Testis (tissue), 3 donors: ENCODE data around the gene MC2R. TPM values are rescaled to one million over a fixed set of nuclear protein-coding genes. Genes with fewer than 3 reads are reported as not detected.

Experiments
- DNase-seq: peaks from one replicate; pipeline ENCODE4 v3.0.0-alpha.2; 2019
- H3K27ac ChIP-seq, 2 donors: fragments of 200-600 bp; sonication (generic); one replicate each; pipeline ENCODE4 v1.5.1; 2019
- H3K27me3 ChIP-seq: fragments of 200-600 bp; sonication (generic); one replicate; pipeline ENCODE4 v1.5.1; 2019
- H3K36me3 ChIP-seq: fragments of 200-600 bp; sonication (generic); one replicate; pipeline ENCODE4 v1.5.1; 2017; ENCODE audit warnings: low read depth; ENCODE audit errors: missing control alignments
- H3K4me1 ChIP-seq: fragments of 200-600 bp; sonication (generic); one replicate; pipeline ENCODE4 v1.5.1; 2019
- H3K4me3 ChIP-seq, 2 donors: fragments of 200-600 bp; sonication (generic); one replicate each; pipeline ENCODE4 v1.5.1; 2017 to 2019
- H3K9me3 ChIP-seq: fragments of 200-600 bp; sonication (generic); one replicate; pipeline ENCODE4 v1.5.1; 2017
- POLR2A ChIP-seq: fragments of 450-650 bp; IDR thresholded peaks from one replicate; pipeline ENCODE4 v1.6.1; 2017; ENCODE audit warnings: antibody characterized with exemption, mild to moderate bottlenecking, moderate library complexity
- WGBS, 2 donors: methylation state at CpG; one replicate each; pipeline ENCODE4 v1.1.5; 2018; 5-methylcytosine and 5-hydroxymethylcytosine counted together
- intact Hi-C: fragments of 100-400 bp; cut with DNase I; formaldehyde crosslinking; loops from one replicate; pipeline ENCODE4 v1.15.1; 2023; ENCODE audit warnings: low total_unique reads
- polyA plus RNA-seq: library from polyadenylated mRNA; stranded (reverse); fragments of 350-450 nt; fragmentation: Illumina TruSeq; extraction: RNeasy Lipid Tissue Mini Kit (QIAGEN cat#74804); gene quantifications from one replicate; pipeline ENCODE4 v1.2.3, GENCODE V29; 2014; ENCODE audit warnings: low read depth, low replicate concordance; ENCODE audit not compliant: insufficient read depth
- total RNA-seq, 2 donors: library from RNA; depleted of rRNA; stranded (reverse); fragments of >200 nt; gene quantifications; one replicate each; pipeline ENCODE4 v1.2.3, GENCODE V29; 2016
- TF ChIP-seq, protein P1 (sequence below), 3 experiments: fragments of 450-650 bp in 2 of 3; fragments of 200-600 bp in 1 of 3; sonication (generic) in 1 of 3; IDR thresholded peaks; one replicate each; pipeline ENCODE4 v1.5.1; 2016 to 2019; ENCODE audit warnings: antibody characterized with exemption in 3 of 3, mild to moderate bottlenecking in 2 of 3, moderate library complexity in 1 of 3

MC2R gene
- total and polyA plus RNA-seq, 3 donors from 2014 or later, result 0.24 TPM; not detected in 2

DNA sequence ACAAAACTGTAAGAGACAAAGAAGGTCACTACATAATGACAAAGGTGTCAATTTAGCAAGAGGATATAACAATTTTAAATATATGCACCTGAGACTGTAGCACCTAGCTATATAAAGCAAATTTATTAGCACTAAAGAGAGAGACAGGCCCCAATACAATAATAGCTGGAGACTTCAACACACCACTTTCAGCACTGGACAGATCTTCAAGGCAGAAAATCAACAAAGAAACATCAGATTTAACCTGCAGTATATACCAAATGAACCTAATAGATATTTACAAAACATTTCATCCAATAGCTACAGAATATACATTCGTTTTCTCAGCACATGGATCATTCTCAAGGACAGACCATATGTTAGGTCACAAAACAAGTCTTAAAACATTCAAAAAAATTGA is 14.7 kb downstream of the MC2R start:
- Histone ChIP-seq H3K9me3 (no peaks in the 10 kb centered on the region), H3K4me3 (no peak overlapping the region), H3K27me3 (no peaks in the 10 kb centered on the region), H3K27ac (no peak overlapping the region), H3K36me3 (no peaks in the 10 kb centered on the region), H3K4me1 (no peaks in the 10 kb centered on the region)
- TF ChIP-seq, protein P1, sequence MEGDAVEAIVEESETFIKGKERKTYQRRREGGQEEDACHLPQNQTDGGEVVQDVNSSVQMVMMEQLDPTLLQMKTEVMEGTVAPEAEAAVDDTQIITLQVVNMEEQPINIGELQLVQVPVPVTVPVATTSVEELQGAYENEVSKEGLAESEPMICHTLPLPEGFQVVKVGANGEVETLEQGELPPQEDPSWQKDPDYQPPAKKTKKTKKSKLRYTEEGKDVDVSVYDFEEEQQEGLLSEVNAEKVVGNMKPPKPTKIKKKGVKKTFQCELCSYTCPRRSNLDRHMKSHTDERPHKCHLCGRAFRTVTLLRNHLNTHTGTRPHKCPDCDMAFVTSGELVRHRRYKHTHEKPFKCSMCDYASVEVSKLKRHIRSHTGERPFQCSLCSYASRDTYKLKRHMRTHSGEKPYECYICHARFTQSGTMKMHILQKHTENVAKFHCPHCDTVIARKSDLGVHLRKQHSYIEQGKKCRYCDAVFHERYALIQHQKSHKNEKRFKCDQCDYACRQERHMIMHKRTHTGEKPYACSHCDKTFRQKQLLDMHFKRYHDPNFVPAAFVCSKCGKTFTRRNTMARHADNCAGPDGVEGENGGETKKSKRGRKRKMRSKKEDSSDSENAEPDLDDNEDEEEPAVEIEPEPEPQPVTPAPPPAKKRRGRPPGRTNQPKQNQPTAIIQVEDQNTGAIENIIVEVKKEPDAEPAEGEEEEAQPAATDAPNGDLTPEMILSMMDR (IDR thresholded peaks at IDR 0.05), result no peak
- TF ChIP-seq POLR2A, result no peak
- WGBS, 2 donors, result 67 to 69% methylated on average over 1 of the region's 1 CpG
- intact Hi-C loops, result no loop called here
- DNase-seq, result no peak

DNA sequence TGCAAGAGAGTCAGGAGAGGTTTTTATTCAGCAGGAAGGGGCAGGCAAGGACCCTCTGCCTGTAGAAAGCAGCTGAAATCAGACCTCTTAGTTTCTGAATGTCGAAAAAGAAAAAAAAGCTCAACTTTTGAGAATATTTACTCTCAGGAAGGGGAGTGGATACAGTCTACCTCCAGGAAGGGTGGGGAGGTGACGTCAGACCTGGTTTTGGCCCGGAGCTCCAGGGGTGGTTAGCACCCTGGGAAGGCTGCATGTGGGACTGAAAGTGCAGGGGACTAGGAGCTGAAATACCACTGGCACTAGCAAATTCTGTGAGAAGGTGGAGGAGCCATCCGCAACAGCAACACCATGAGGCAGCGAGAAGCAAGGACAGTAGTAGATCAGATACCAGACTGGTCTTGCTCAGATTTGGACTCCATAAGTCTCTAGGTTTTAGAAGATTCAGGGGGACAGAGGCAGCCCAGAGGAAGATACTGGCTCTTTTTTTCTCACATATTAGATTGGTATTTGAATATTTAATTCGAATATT is 19.8 kb downstream of the MC2R start:
- no peaks in the 10 kb centered on the region for H3K9me3 ChIP-seq
- H3K4me3 ChIP-seq, result no peak overlapping the region
- no peaks in the 10 kb centered on the region for H3K36me3 ChIP-seq
- no peak overlapping the region for H3K27ac ChIP-seq
- no peaks in the 10 kb centered on the region for H3K4me1 ChIP-seq
- no peak for TF ChIP-seq POLR2A
- TF ChIP-seq, protein P1 (IDR thresholded peaks at IDR 0.05), result no peak
- H3K27me3 ChIP-seq, result no peaks in the 10 kb centered on the region
- intact Hi-C loops, result no loop called here
- DNase-seq, result no peak
- 73 to 83% methylated on average over 6 of the region's 6 CpGs for WGBS, 2 donors

DNA sequence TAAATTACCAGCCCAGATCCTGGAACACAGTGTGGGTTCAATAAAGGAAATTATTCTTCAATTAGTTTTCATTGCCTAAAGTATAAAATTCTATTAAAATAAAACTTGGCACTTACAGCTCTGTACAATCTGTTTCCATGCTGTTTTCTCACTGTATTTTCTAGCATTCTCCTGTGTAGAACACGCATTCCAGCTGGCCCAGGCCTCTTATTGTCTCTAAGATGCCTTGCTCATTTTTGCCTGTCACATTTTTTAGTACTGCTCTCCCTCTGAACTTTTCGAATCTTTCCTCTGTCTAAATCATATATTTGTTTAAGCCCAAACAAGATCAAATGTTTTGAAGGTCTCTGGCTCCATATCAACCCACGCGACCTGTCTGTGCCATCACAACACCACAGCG is 20.8 kb downstream of the MC2R start:
- Histone ChIP-seq H3K9me3 (no peaks in the 10 kb centered on the region), H3K27me3 (no peaks in the 10 kb centered on the region), H3K4me1 (no peaks in the 10 kb centered on the region), H3K36me3 (no peaks in the 10 kb centered on the region), H3K27ac (no peak overlapping the region), H3K4me3 (no peak overlapping the region)
- intact Hi-C loops, result no loop called here
- 59 to 75% methylated on average over 5 of the region's 5 CpGs for WGBS, 2 donors
- TF ChIP-seq POLR2A, result no peak
- TF ChIP-seq, protein P1 (IDR thresholded peaks at IDR 0.05), result no peak
- no peak for DNase-seq

DNA sequence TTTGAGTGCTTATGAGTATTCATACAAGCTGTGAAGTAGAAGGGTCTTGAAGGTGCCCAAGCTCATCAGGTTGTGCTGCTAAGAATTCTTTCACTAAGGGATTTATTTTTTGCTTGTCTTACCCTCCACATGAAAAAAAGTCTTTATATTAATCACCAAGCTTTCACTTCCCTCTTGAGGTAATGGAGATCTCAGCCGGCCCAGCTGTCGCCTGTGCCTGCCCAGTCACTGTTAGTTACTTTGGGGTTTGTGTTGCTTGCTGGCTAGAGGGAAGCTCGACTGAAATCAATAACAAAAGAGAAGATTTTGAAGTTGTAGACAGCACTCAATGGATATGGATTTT is 21.9 kb downstream of the MC2R start:
- DNase-seq, result no peak
- H3K36me3 ChIP-seq, result no peaks in the 10 kb centered on the region
- intact Hi-C loops, result no loop called here
- no peaks in the 10 kb centered on the region for H3K9me3 ChIP-seq
- 79% methylated on average over 3 of the region's 3 CpGs for WGBS, 2 donors
- no peaks in the 10 kb centered on the region for H3K4me1 ChIP-seq
- TF ChIP-seq POLR2A, result no peak
- TF ChIP-seq, protein P1 (IDR thresholded peaks at IDR 0.05), result no peak
- no peak overlapping the region for H3K4me3 ChIP-seq
- no peaks in the 10 kb centered on the region for H3K27me3 ChIP-seq
- H3K27ac ChIP-seq, result no peak overlapping the region

DNA sequence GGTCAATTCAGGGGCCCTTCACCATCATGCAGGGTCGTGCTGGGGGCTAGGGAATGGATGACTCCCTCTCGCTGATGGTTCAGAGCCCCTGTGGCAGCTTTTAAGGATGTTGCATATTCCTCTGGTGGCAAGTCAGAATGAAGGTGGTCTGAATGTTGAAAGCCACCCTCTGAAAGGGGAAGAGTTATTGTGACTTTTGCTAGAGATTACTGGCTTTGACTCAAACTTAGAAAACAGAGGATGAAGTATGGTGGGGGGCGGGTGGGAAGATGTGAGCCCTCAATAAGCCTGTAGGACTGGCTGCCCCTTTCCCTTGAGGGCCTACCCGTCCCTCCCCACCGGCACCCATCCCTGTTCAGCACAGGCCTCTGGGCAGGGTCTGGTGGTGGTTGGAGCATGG is 23.2 kb downstream of the MC2R start:
- intact Hi-C loops, result no loop called here
- H3K27me3 ChIP-seq, result no peaks in the 10 kb centered on the region
- WGBS, 2 donors, result 82 to 84% methylated on average over 5 of the region's 5 CpGs
- H3K27ac ChIP-seq, result no peak overlapping the region
- H3K9me3 ChIP-seq, result no peaks in the 10 kb centered on the region
- DNase-seq, result no peak
- H3K36me3 ChIP-seq, result no peaks in the 10 kb centered on the region
- H3K4me3 ChIP-seq, result no peak overlapping the region
- H3K4me1 ChIP-seq, result no peaks in the 10 kb centered on the region
- no peak for TF ChIP-seq POLR2A
- TF ChIP-seq, protein P1 (IDR thresholded peaks at IDR 0.05), result no peak
